ENCODE measurements around the gene KIAA0040.
"Not testable (repeated sequence)": the region's sequence is repeated elsewhere in the genome, so short reads cannot be mapped to it uniquely, and the experiment has no call there.

The KIAA0040 gene

GRCh38 chr1:175133673-175134435, 58.7 kb downstream of the KIAA0040 start:
- no peak for DNase-seq

DNA sequence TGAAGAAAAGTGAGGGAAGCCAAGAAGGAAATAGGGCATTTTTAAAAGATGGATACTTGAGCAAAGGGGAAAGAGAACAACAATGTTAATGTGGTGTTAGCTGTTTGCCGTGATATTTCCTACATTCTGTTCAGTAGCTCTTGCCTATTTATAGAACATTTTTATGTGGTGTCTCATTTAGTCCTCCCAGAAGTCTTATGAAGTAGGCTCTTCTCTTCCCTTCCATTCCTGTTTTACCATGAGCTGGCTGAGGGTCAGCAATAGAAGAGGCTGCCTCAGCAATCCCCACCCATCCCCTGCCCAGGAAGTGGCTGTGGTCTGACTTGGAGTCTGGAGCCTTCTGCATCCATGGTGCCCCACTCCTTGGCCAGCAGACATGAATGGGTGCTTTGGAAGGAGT, 60.1 kb downstream of the KIAA0040 start:
- no peak for DNase-seq

- no peak for DNase-seq
Measured at GRCh38 chr1:175131095-175131494, 61.5 kb downstream of the KIAA0040 start.

DNA sequence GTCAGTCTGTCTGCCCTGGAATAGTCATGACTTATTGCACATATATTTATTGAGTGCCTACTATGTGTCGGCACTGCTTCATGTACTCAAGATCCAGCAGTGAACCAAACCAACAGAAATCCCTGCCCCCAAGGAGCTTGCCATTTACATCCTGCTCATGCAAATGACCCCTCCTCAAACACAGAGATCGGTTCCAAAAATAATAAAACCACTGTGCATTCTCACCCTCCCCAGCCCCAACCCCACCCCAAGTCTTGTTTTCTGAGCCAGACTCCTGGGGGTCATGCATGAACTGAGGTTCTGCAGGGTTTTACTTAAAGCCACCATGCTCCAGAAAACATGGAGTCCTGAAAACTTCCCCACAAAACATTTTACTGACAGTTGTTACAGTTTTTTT, 61.9 kb downstream of the KIAA0040 start:
- no peak for DNase-seq

- no peak for DNase-seq
Measured at GRCh38 chr1:175129997-175130648, 62.5 kb downstream of the KIAA0040 start.

- no peak for DNase-seq
Measured at GRCh38 chr1:175129644-175129996, 63.0 kb downstream of the KIAA0040 start.

GRCh38 chr1:175129182-175129581, 63.4 kb downstream of the KIAA0040 start:
- no peak for DNase-seq

- no peak for DNase-seq
Measured at GRCh38 chr1:175128523-175128922, 64.1 kb downstream of the KIAA0040 start.

DNA sequence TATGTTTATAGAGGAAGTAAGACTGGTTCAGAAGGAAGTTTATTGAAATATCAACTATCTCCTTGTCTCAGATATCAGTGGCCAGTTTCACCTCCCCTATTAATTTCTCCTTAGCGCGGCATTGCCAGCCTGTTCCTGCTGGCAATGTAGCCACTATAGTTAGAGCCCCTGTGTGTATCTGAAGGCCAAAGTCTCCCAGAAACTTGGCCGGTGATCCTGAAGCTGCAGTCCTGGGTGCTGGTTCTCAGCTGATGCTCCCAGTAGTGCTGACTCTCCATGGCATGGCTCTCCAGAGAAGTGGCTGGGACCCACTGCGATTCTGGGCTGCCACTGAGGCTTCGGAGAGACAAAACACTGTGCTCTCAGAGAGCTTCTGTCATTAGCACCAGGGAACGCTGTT, 65.0 kb downstream of the KIAA0040 start:
- no peak for DNase-seq

DNA sequence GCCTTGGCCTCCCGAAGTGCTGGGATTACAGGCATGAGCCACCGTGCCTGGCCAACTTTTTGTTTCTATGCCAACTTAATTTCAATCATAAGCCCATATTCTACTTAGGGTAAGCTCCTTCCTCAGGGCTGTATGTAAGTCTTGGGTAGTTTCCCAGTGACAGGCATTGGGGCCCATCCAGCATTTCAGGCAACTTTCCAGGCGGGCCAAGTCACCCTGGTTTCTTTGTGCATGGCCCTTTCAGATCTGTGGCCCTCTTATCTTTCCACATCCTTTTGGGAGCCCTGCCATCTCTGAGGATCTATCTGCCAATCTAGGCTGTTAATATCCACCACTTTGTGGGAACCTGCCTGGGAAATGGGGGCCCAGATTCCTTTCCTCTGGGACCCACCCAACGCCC, 66.2 kb downstream of the KIAA0040 start:
- no peak for DNase-seq

GRCh38 chr1:175124861-175125260, 67.7 kb downstream of the KIAA0040 start:
- no peak for DNase-seq

- DNase-seq: no peak
Measured at GRCh38 chr1:175120511-175120910, 72.1 kb downstream of the KIAA0040 start.

- no peak for DNase-seq
Measured at GRCh38 chr1:175118375-175119367, 73.9 kb downstream of the KIAA0040 start.

GRCh38 chr1:175116903-175117302, 75.7 kb downstream of the KIAA0040 start:
- no peak for DNase-seq

GRCh38 chr1:175116210-175116798, 76.3 kb downstream of the KIAA0040 start:
- no peak for DNase-seq

- DNase-seq: no peak
Measured at GRCh38 chr1:175114996-175115395, 77.6 kb downstream of the KIAA0040 start.

DNA sequence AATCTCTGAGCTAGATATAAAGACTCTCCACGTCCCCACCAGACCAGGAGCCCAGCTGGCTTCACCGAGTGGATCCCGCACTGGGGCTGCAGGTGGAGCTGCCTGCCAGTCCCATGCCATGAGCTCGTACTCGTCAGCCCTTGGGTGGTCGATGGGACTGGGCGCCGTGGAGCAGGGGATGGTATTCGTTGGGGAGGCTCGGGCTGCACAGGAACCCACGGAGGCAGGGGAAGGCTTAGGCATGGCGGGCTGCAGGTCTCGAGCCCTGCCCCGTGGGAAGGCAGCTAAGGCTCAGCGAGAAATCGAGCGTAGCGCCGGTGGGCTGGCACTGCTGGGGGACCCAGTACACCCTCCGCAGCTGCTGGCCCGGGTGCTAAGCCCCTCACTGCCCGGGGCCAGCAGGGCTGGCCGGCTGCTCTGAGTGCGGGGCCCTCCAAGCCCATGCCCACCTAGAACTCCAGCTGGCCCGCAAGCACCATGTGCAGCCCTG, 84.2 kb downstream of the KIAA0040 start:
- not testable (repeated sequence) for DNase-seq
